H1 (cell line): ENCODE results near the gene OSTC.

ENCODE experiments used
- CEBPB ChIP-seq: IDR thresholded peaks from 2 replicates; pipeline ENCODE4 v1.6.1; 2012; ENCODE audit warnings: low read depth, low read length
- CHD7 ChIP-seq: fragments of 300-600 bp; sonication (generic); IDR thresholded peaks from 2 replicates; pipeline ENCODE4 v1.7.1; 2012; ENCODE audit warnings: low read length, moderate library complexity, mild to moderate bottlenecking, inconsistent platforms; ENCODE audit not compliant: insufficient replicate concordance
- CTCF ChIP-seq, 3 experiments: IDR thresholded peaks; 1 replicate in 2 of 3; 2 replicates in 1 of 3; pipeline versions ENCODE4 v1.5.1 to v1.6.1; 2011; ENCODE audit warnings: low read length in 3 of 3, mild to moderate bottlenecking in 3 of 3, inconsistent platforms in 2 of 3, low read depth in 1 of 3, moderate library complexity in 1 of 3; ENCODE audit not compliant: insufficient read depth in 1 of 3; ENCODE audit errors: control extremely low read depth in 1 of 3
- GABPA ChIP-seq: IDR thresholded peaks from 2 replicates; pipeline ENCODE4 v1.6.1; 2011; ENCODE audit warnings: mild to moderate bottlenecking, low read length, moderate library complexity, borderline replicate concordance; ENCODE audit not compliant: insufficient read depth
- GTF2F1 ChIP-seq: IDR thresholded peaks from 2 replicates; pipeline ENCODE4 v1.6.1; 2012; ENCODE audit warnings: low read depth, low read length, improper control_type of control experiment, borderline replicate concordance
- JUN ChIP-seq: IDR thresholded peaks from 2 replicates; pipeline ENCODE4 v1.6.1; 2011; ENCODE audit warnings: low read depth, mild to moderate bottlenecking, improper control_type of control experiment, low read length
- MAX ChIP-seq: IDR thresholded peaks from 2 replicates; pipeline ENCODE4 v1.6.1; 2012; ENCODE audit warnings: inconsistent platforms
- POLR2A ChIP-seq, 2 experiments: IDR thresholded peaks; 1 replicate in 1 of 2; 2 replicates in 1 of 2; pipeline ENCODE4 v1.6.1; 2011; ENCODE audit warnings: low read depth in 2 of 2, low read length in 2 of 2, mild to moderate bottlenecking in 2 of 2; ENCODE audit errors: control extremely low read depth in 1 of 2
- POLR2AphosphoS5 ChIP-seq: IDR thresholded peaks from 2 replicates; pipeline ENCODE4 v1.6.1; 2011; ENCODE audit warnings: low read depth, low read length
- ZNF274 ChIP-seq: IDR thresholded peaks from 2 replicates; pipeline ENCODE4 v1.7.0; 2012; ENCODE audit warnings: low read length, borderline replicate concordance; ENCODE audit errors: extremely low read depth

- no peak for TF ChIP-seq CTCF (IDR thresholded peaks at IDR 0.05; ENCODE audit: control extremely low read depth in 1 of 3, insufficient read depth in 1 of 3, low read depth in 1 of 3, low read length in 3 of 3)
- no peak for TF ChIP-seq CEBPB
- TF ChIP-seq CHD7, result no peak
- TF ChIP-seq POLR2A (IDR thresholded peaks at IDR 0.05; ENCODE audit: control extremely low read depth in 1 of 2, low read depth in 2 of 2, low read length in 2 of 2), result no peak
- no peak for TF ChIP-seq POLR2AphosphoS5
- no peak for TF ChIP-seq GTF2F1
- TF ChIP-seq GABPA, result no peak
- no peak for TF ChIP-seq ZNF274
- no peak for TF ChIP-seq MAX
- no peak for TF ChIP-seq JUN
Measured at GRCh38 chr4:108695062-108695461, 44.7 kb downstream of the OSTC start.
